HUES48 (cell line): ENCODE data around the gene CLHC1.
"Not testable (repeated sequence)": the region's sequence is repeated elsewhere in the genome, so short reads cannot be mapped to it uniquely, and the experiment has no call there.

Source experiments
- H3K27ac ChIP-seq: one replicate; pipeline ENCODE4 v1.7.0; 2013; ENCODE audit warnings: low read depth, low read length, inconsistent platforms
- H3K27me3 ChIP-seq: 2 replicates; pipeline ENCODE4 v1.6.1; 2013; ENCODE audit warnings: mild to moderate bottlenecking, low read length; ENCODE audit not compliant: control insufficient read depth, insufficient read depth
- H3K36me3 ChIP-seq: 2 replicates; pipeline ENCODE4 v1.6.1; 2013; ENCODE audit warnings: low read length; ENCODE audit not compliant: control insufficient read depth, insufficient read depth
- H3K4me1 ChIP-seq: 2 replicates; pipeline ENCODE4 v1.6.1; 2013; ENCODE audit warnings: mild to moderate bottlenecking, low read length; ENCODE audit not compliant: control insufficient read depth, insufficient read depth
- H3K4me3 ChIP-seq: 2 replicates; pipeline ENCODE4 v1.5.1; 2013; ENCODE audit warnings: mild to moderate bottlenecking, low read depth, low read length
- H3K9ac ChIP-seq: 2 replicates; pipeline ENCODE4 v1.6.1; 2013; ENCODE audit warnings: mild to moderate bottlenecking, low read depth, low read length, moderate library complexity
- H3K9me3 ChIP-seq: 2 replicates; pipeline ENCODE4 v1.6.1; 2013; ENCODE audit warnings: low read length; ENCODE audit not compliant: control insufficient read depth, insufficient read depth

CLHC1 gene

DNA sequence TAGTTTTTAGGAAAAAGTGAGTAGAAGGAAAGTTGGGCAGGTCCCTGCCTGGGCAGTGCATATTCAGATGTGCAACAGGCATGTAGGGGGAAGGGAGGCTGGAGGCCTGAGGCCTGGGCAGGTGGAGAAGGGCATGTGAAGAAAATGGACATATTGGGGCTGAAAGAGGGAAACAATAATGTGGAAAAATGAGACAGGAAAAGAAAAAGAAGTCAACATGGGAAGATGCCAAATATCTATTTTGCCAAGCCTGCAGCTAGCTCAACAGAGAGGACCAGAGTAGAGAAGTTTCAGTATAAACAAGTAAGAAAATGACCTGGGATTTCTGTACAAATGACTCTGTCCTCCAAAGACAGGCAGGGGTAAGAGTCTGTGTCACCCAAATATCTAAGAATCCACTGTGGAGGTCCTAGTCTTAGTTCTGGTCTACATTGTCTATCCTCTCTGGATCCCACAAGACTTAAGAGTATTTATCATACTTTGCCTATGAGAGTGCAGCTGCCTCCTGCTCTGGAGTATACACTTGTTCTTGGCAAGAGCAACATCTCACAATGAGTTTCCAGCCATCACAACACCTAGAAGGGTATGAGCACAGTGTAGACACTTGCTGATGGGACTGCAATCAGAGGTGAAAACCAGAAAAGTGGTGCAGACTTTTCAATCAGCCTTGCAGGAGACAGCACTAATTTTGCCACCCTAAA lies 80.2 kb downstream of the CLHC1 start:
- Histone ChIP-seq H3K9ac (no peak overlapping the region), H3K27me3 (no peaks in the 10 kb centered on the region), H3K27ac (no peak overlapping the region), H3K36me3 (no peaks in the 10 kb centered on the region), H3K9me3 (no peaks in the 10 kb centered on the region), H3K4me1 (peaks cover 15% of the 10 kb centered on the region), H3K4me3 (no peak overlapping the region)

DNA sequence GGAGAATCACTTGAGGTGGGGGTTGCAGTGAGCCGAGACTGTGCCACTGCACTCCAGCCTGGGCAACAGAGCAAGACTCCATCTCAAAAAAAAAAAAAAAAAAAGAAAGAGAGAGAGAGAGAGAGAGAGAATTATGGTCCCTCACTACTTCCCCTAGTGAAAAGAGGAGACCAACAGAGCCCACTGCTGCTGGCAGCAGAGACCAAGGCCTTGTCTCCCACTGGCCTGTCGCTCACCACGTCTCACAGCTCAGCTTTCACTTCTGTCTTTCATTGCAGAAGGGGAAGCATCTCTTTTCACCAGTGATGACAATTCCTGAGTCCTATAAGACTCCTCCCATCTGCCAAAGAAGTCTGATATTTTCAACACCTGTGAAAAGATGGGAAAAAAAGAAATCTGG lies 81.3 kb downstream of the CLHC1 start:
- Histone ChIP-seq H3K27ac (no peak overlapping the region), H3K27me3 (no peaks in the 10 kb centered on the region), H3K9ac (no peak overlapping the region), H3K36me3 (no peaks in the 10 kb centered on the region), H3K9me3 (no peaks in the 10 kb centered on the region), H3K4me1 (peaks cover 5% of the 10 kb centered on the region; the same call in 1 of the 2 replicates), H3K4me3 (no peak overlapping the region)

DNA sequence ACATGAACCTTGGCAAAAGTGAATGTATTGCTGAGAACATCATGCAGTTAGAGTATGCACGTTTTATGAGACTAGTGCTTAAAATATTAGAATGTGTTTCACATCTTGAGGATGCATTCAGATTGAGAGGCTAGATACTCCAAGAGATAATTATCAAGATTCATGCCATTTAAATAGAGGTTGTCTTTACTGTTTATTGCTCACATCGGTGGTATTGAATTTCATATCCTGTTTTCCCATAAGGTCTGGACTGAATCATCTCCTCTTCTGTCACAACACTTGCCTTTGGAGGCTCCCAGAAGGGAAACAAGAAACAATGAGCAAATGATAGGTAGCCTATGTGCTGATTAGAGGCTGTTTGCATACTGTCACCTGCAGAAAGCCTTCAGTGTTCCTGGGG lies 83.8 kb downstream of the CLHC1 start:
- Histone ChIP-seq H3K36me3 (no peaks in the 10 kb centered on the region), H3K4me1 (no peaks in the 10 kb centered on the region), H3K27ac (no peak overlapping the region)

DNA sequence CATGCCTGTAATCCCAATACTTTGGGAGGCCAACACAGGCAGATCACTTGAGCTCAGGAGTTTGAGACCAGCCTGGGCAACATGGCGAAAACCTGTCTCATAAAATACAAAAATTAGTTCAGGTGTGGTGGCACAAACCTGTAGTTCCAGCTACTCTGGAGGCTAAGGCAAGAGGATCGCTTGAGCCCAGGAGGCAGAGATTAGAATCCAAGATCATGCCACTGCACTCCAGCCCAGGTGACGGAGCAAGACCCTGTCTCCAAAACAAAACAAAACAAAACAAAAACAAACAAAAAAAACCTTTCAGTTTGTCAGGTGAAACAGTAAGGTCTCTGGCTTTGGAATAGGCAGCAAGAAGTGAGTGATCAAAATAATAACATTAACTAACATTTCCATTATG lies 84.6 kb downstream of the CLHC1 start:
- Histone ChIP-seq H3K9me3 (no peaks in the 10 kb centered on the region), H3K9ac (no peak overlapping the region), H3K4me3 (no peak overlapping the region), H3K36me3 (no peaks in the 10 kb centered on the region), H3K27me3 (no peaks in the 10 kb centered on the region), H3K27ac (no peak overlapping the region), H3K4me1 (no peaks in the 10 kb centered on the region)

More for the DNA sequence above, 83.8 kb downstream of the CLHC1 start:
- Histone ChIP-seq H3K9ac (no peak overlapping the region), H3K9me3 (no peaks in the 10 kb centered on the region), H3K27me3 (no peaks in the 10 kb centered on the region), H3K4me3 (no peak overlapping the region)

DNA sequence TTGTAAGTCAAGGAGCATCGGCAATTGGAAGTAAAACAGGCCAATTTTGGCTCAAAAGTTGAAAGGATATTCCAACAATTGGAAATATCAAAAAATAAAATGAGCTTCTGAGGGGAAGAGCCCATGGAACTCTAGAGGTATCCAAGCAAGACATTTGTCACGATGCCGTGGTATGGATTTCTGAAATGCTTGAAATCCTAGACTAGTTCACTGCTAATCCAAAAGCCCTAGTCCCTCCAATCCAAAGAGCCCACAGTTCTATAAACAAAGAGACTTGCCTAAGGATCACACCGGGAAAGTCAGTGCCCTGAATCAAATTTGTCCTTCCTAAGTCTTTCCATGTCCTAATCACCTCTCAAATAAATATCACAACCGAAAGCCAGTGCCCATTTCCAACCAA lies 85.1 kb downstream of the CLHC1 start:
- H3K9me3 ChIP-seq, result no peaks in the 10 kb centered on the region
- no peaks in the 10 kb centered on the region for H3K36me3 ChIP-seq
- H3K4me1 ChIP-seq, result no peaks in the 10 kb centered on the region
- H3K27me3 ChIP-seq, result no peaks in the 10 kb centered on the region
- H3K4me3 ChIP-seq, result no peak overlapping the region
- no peak overlapping the region for H3K27ac ChIP-seq
- no peak overlapping the region for H3K9ac ChIP-seq

DNA sequence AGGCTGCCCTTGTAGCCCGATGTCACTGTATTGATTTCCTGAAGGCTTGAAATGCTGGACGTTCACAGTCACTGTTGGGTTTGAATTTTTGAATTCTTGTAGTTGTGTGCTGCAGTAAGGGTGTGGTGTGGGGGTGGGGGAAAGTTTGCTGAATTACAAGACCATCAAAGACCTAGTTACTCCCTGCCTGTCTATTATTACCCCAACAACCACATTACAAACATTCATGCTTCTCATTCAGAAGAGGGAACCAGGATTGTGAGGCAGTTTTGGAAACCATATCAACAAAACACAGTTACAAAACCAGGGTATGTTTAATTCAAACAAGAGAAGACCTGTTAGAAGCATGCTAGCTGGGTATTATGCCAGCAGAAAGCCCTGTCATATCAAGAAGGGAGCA lies 85.8 kb downstream of the CLHC1 start:
- Histone ChIP-seq H3K27ac (no peak overlapping the region), H3K4me3 (no peak overlapping the region), H3K4me1 (no peaks in the 10 kb centered on the region), H3K9me3 (no peaks in the 10 kb centered on the region), H3K36me3 (no peaks in the 10 kb centered on the region), H3K27me3 (no peaks in the 10 kb centered on the region), H3K9ac (no peak overlapping the region)

DNA sequence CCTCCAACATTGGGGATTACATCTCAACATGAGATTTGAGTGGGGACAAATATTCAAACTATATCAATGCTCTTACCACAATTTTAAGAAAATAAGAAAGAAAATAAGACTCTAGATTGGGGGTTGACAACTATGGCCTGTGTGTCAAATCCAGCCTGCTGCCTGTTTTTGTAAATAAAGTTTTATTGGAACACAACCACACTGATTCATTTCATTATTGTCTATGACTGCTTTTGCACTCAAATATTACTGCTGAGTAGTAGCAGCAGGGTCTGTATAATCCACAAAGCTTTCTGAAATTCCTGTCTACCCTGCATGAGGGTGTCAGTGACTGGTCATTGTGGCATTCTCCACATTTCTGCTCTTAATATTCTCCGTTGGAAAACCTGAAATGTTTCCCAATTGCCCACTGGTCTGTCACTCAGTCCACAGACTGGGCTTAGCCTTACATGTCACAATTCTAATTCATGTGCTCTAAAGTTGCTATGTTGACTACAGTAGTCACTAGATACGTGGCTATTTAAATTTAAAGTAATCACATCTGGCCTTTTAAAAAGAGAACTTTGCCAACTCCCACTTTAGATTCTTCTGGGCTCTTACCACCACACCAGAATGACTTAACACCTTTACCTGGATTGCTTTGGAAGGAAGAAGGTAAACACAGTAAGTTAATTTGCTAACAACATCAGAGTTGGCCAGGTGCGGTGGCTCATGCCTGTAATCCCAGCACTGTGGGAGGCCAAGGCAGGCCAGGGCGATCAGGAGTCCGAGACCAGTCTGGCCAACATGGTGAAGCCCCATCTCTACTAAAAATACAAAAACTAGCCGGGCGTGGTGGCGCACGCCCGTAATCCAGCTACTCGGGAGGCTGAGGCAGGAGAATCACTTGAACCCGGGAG lies 86.9 kb downstream of the CLHC1 start:
- Histone ChIP-seq H3K9ac (no peak overlapping the region), H3K27me3 (no peaks in the 10 kb centered on the region), H3K4me1 (no peaks in the 10 kb centered on the region), H3K27ac (no peak overlapping the region), H3K36me3 (no peaks in the 10 kb centered on the region), H3K4me3 (no peak overlapping the region), H3K9me3 (no peaks in the 10 kb centered on the region)

DNA sequence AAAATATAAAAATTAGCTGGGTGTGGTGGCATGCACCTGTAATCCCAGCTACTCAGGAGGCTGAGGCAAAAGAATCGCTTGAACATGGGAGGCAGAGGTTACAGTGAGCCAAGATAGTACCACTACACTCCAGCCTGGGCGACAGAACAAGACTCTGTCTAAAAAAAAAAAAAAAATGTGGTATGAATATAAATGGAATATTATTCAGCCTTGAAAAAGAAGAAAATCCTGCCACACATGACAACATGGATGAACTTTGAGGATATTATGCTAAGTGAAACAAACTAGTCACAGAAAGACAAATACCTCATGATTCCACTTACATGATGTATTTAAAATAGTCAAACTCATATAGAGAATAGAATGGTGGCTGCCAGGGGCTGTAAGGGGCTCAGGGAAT lies 88.4 kb downstream of the CLHC1 start:
- H3K36me3 ChIP-seq, H3K9me3 ChIP-seq, H3K9ac ChIP-seq, H3K4me3 ChIP-seq, H3K4me1 ChIP-seq, H3K27ac ChIP-seq, H3K27me3 ChIP-seq: not testable (repeated sequence)

DNA sequence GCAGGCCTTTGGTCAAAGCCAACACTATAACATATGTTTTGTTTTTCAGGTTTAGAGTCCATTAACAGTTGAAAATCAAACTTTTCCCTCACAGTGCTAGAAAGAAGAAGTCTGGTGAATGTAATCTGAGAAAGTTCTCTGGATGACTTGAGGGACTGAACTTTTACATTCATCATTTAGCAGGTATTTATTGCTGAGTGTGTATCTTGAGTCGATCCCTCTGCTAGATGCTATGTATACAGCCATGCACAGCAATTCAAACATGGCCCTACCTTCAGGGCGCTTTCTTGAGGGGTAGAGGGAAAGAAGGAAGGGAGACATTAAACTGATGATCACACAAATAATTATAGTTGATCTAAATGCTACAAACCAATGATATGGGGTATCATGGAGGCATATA lies 89.6 kb downstream of the CLHC1 start:
- Histone ChIP-seq H3K9me3 (no peaks in the 10 kb centered on the region), H3K9ac (no peak overlapping the region), H3K36me3 (no peaks in the 10 kb centered on the region), H3K4me1 (peaks cover 11% of the 10 kb centered on the region), H3K4me3 (no peak overlapping the region), H3K27ac (no peak overlapping the region), H3K27me3 (no peaks in the 10 kb centered on the region)

DNA sequence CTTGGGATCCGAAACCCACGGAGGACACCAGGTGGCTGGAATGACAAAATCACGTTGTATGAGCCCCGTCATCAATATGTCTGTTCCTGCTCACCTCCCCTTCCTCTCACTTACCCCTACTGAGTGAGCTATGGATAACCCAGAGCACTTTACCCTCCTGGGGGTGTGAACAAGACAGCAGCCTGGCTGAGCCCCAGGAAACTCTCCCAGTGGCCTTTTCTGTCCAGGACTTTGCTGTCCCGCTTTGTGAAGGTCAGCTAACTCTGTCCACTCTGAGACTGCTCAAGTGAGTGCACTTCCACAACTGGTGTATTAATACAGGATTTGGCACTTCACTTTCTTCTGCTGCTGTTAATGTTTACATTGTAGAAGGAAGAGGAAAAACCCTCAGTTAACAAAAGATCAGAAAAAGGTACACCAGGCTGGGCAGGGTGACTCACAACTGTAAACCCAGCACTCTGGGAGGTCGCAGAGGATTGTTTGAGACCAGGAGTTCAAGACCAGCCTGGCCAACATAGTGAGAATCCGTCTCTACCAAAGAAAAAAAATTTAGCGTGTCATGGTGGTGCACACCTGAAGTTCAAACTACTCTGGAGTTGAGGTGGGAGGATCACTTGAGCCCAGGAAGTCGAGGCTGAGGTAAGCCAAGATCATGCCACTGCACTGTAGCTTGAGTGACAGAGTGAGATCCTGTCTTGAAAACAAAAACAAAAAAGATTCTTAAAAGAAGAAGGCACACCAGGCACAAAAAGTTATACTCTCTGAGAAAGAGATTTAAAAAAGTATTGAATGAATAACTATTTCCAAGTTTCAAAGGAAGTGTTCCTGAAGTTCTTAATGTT lies 90.3 kb downstream of the CLHC1 start:
- H3K4me1 ChIP-seq, result peaks cover 16% of the 10 kb centered on the region
- no peak overlapping the region for H3K27ac ChIP-seq
- H3K9ac ChIP-seq, result no peak overlapping the region

More for the DNA sequence above, 90.3 kb downstream of the CLHC1 start:
- Histone ChIP-seq H3K27me3 (no peaks in the 10 kb centered on the region), H3K9me3 (no peaks in the 10 kb centered on the region), H3K36me3 (no peaks in the 10 kb centered on the region), H3K4me3 (no peak overlapping the region)
